Activated naive CD4-positive, alpha-beta T cell treated with Interleukin-2 at 50 U/mL for 16 hours (primary cell): ENCODE measurements around the gene INTU.
"Not testable (repeated sequence)": the region's sequence is repeated elsewhere in the genome, so short reads cannot be mapped to it uniquely, and the experiment has no call there.

ENCODE experiments used
- DNase-seq: peaks from one replicate; pipeline ENCODE4 v3.0.0-alpha.2; 2020

Gene INTU

DNA sequence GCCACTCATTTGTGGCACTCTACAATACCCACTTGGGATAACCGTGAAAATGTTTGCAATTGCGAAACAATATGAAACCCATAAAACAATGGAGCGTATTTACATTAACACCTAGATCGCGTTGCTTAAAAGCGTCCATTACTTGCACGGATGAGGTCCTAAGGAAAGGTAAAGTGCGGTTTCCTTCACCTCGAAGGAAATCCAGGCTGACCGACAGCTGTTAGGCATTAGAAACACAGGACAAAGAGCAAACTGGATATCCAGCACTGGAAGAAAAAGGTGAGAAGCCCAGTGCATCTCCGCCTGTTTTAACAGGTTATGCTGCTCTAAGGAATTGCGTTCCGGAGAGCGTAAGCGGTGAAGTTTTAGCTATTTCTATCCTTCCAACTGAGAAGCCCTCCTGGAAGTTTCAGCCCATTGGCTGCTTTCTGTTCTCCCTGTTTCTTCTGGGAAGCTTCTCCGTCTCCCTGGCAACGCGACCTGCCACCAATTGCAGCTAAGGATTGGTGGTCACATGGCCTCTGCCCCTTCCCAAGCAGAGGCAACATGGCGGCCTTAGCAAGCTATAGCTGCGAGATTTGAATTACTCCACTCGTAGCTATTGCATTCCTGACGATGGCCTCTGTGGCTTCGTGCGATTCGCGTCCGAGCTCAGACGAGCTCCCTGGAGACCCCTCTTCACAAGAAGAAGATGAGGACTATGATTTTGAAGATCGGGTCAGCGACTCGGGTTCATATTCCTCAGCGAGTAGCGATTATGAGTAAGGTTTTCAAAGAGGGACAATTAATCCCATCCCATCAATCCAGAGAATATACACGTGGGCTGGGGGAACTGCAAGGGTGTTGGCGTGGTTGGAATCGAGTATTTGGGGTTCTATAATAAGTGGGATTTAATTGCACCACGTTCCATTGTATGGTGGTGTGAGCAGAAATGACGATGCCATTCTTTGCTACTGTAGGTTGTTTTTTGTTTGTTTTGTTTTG is at the start of gene INTU:
TSS of gene INTU (plus strand) at position 538 of the 984 bp plus-strand sequence. CDS start at position 616, 78 bp downstream.
- DNase-seq, result peak; percentile 5

DNA sequence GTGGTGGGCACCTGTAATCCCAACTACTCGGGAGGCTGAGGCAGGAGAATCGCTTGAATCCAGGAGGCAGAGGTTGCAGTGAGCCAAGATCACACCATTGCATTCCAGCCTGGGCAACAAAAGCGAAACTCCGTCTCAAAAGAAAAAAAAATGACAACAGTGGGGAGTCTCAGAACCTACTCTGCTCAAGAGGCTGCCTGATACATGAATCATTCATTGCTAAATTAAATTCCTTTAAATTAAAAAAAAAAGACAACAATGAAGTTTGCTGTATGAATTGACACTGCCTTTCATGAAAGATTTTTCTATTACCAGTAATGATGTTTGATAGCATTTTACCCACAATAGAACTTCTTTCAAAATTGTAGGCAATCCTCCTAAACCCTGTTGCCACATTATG is 46.3 kb upstream of the INTU start:
- not testable (repeated sequence) for DNase-seq

GRCh38 chr4:127586922-127587571 is 45.7 kb upstream of the INTU start:
- no peak for DNase-seq

DNA sequence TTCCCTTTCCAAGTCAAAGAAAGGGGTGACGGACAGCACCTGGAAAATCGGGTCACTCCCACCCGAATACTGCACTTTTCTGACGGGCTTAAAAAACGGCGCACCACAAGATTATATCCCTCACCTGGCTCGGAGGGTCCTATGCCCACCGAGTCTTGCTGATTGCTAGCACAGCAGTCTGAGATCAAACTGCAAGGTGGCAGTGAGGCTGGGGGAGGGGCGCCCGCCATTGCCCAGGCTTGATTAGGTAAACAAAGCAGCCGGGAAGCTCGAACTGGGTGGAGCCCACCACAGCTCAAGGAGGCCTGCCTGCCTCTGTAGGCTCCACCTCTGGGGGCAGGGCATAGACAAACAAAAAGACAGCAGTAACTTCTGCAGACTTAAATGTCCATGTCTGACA is 43.6 kb upstream of the INTU start:
- not testable (repeated sequence) for DNase-seq

DNA sequence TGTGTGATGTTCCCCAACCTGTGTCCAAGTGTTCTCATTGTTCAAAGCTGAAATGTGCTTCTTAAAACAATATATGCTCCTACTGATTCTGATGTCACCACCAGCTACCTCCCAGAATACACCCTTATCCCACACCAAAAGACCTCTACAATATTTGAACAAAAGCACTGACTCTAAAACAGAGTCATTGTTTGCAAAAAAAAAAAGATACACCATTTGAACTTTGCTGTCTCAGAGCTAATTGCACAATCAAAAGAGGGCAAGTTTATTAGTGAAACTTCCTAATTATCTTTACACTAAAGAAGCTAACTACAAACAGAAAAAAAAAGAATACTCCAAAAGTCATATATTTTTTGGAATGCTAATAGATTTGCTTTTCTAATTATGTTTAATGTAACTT is 34.1 kb upstream of the INTU start:
- no peak for DNase-seq

DNA sequence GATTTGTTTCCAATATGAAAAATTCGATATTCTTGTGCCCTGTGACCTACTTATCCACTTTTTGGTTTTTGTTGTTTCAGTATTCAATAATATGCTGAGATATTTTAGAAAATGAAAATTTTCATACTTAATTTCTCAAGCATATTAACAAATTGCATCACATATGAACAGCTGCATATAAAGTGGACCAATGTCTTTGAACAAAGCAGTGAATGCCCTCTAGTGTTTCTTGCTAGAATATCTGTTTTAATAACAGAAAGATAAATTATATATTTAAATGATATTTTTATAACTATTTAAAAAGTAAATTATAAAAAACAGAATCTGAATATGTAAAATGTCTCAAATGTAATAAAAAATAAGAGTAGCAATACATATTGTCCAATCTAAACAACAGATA is 31.7 kb upstream of the INTU start:
- no peak for DNase-seq

DNA sequence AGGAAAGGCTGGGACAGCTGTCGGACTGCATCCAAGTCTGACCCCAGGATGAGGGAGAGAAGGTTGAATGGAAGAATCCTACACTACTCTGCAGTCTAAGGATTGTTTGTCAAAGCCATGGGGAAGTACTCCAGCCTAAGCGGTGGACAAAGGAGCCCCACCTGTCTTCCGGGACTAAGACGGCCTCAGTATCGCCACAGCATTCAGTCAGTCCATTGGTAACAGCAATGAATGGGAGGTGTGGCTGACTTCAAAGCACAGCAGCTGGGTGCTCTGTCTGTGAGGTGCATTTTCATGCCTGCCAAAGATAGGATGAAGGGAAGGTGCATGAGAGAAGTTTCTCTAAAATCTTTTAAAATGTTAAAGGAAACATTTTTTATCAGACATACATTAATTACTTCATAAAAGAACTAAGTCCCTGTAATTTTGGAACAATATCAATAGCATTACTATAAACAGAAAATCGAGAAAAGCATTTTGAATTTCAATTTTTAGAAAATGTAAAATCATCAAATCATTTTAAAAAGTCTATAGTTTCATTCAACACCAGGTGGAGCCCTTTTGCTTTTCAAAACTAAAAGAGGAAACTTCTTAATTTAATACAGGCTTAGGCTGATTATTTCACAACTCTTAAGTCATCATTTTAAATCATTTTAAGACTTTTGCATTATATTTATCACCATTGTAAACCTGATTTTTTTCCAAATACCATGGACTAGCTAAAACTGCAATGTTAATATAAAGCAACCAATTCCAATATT is 27.6 kb upstream of the INTU start:
- no peak for DNase-seq

GRCh38 chr4:127606823-127607222 is 25.9 kb upstream of the INTU start:
- no peak for DNase-seq

GRCh38 chr4:127609484-127609883 is 23.3 kb upstream of the INTU start:
- DNase-seq, result no peak

DNA sequence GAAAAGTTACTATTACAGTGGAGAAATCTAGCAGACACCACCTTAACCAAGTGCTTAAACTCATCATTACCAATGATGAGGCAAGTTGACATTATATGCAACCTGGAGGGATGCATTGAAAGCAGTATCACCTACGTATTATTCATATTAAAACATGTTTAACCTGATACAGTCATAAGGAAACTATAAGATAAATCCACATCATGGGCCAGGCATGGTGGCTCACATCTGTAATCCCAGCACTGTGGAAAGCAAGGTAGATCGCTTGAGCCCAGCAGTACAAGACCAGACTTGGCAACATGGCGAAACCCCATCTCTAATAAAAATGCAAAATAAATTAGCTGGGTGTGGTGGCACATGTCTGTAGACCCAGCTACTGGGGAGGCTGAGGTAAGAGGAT is 22.3 kb upstream of the INTU start:
- DNase-seq, result no peak

- no peak for DNase-seq
Measured at GRCh38 chr4:127616898-127617297, 15.9 kb upstream of the INTU start.

- DNase-seq, result no peak
Measured at GRCh38 chr4:127618427-127618826, 14.3 kb upstream of the INTU start.

DNA sequence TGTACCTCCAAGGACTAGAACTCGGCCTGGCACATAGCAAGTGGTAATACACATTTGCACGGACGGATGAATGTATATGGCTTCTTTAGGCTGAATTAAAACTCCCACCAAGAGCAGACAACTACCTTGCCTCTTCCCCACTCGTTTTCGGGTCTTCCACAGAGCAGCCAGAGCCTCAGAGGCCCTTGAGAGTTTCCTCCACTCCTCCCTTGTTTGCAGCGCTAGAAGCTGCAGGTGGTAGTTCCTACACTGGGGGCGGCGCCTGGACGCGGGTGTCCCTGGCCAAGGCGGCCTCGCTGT is 10.2 kb upstream of the INTU start:
- no peak for DNase-seq

GRCh38 chr4:127622921-127623796 is 9.6 kb upstream of the INTU start:
- no peak for DNase-seq

DNA sequence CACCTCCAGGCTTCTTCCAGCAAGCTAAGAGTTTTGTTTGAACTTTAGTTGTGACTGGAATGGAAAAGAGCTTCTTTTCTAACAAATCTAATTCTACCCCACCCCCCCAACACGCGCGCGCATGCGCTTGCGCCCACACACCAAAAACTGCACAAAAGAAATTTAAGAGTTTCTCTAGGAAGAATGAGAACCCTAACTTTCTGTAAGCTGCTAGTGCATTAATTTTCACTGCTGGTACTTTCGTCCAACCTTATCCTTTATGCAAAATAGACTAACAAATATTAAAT is 9.0 kb upstream of the INTU start:
- no peak for DNase-seq

GRCh38 chr4:127624173-127624572 is 8.6 kb upstream of the INTU start:
- no peak for DNase-seq

DNA sequence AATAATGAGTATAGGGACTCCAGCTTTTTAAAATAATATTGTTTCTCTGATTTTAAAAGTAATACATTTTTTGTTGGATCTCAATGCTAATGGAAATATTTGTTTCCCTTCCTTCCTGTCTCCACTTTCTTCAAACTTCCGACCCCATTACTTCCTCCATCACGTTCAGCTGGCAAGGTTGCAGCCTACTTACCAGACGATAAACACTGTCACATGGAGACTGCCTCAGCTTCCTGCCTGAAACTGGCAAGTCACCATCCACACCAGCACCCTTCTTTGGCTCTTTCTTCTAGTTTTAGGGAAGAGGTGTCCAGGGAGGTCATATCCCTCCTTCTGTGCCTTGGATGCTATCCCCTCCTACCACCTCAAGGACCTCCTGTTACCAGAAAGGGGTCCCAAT is 3.4 kb upstream of the INTU start:
- DNase-seq, result no peak

DNA sequence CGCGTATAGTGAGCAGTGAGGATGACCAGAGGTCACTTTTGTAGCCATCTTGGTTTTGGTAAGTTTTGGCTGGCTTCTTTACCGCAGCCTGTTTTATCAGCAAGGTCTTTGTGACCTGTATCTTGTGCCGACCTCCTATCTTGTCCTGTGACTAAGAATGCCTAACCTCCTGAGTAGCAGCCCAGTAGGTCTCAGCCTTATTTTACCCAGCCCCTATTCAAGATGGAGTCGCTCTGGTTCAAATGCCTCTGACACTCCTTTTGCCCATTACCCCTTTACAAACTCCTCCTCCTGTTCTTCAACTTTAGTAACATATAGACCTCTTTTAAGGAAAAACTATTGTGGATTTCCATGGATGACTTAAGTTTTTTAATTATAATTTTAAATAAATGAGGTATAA is 2.6 kb upstream of the INTU start:
- DNase-seq, result no peak

DNA sequence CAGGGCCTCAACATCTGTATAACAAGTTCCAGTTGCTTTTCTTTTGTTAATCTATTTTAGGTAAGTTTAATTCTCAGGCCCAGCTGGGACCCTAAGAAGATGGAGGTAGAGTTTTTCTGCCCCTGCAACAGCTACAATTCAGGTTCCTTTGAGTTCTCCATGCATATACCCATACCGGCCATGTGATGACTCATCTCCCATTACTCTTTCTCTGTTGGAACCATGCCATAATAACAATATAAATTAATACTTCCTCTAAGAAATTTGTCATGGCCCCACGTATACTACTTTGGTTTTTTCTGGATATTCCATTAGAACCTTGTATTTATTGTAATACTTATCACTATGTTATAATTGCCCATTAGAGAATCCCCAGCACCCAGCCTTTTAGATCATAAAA is 1.3 kb upstream of the INTU start:
- DNase-seq, result no peak

DNA sequence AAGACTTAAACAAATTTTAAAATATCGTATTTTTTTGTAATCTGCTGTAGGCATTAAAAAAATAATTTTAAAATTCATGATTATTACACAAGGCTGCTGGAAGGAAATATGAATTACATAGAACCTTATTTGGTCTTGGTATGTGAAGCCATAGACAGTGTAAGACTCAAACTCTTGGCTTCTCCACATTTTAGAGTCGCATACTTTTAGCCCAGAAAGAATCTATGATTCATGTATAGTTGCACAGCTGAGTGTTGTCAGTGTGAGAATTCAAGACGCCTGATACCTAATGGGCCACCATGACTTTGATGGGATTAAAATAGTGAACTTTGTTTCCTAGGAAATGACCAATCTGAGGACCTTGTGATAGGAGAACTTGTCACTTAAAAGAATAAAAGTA is 1.4 kb downstream of the INTU start:
- DNase-seq, result no peak

DNA sequence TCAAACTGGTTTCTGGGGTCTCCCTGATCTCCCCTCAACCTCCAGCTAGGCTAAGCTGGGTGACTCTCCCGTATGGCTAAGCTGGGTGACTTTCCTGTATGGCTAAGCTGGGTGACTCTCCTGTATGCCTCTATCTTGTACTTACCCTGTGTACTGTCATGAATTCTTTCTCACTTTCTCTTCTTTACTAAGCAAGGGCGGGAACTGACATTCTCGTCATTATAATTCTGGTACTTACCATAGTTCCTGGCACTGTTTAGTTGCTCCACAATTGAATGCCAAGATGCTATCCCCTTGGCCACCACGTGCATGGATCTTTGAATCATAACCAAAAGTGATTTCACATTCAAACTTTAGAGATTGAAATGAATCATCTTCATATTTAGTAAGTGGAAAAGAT is 8.8 kb downstream of the INTU start:
- DNase-seq, result no peak

- no peak for DNase-seq
Measured at GRCh38 chr4:127642169-127642568, 9.4 kb downstream of the INTU start.

GRCh38 chr4:127643791-127644190 is 11.0 kb downstream of the INTU start:
- DNase-seq, result no peak
